Measurements from ENCODE around the gene NDUFB2. TPM values are rescaled to one million over a fixed set of nuclear protein-coding genes. Genes with fewer than 3 reads are reported as not detected.
A peak's percentile ranks its signal among the peaks of the same experiment; 100 is the strongest.

NDUFB2 gene
- total and polyA plus RNA-seq, 2 of the 13 experiments (the other 11 are each of a cell fraction or from before 2014, with no cell fraction given) = 206 to 221 TPM

GRCh38 chr7:140696680-140697446 lies at the start of gene NDUFB2 (continued):
- TF ChIP-seq HMGXB3 (CRISPR knock-in tag; IDR thresholded peaks at IDR 0.05; ENCODE audit: borderline replicate concordance) (0 out of 2 replicates have a peak, but pooled peaks have one; percentile 20), ZNF326 (CRISPR knock-in tag; IDR thresholded peaks at IDR 0.05; ENCODE audit: borderline replicate concordance) (no peak), ZNF510 (CRISPR knock-in tag; IDR thresholded peaks at IDR 0.05; ENCODE audit: low read depth) (peak; percentile 90; the same call in 1 of the 2 replicates), SMYD3 (CRISPR knock-in tag; IDR thresholded peaks at IDR 0.05) (peak; percentile 52; the same call in 1 of the 2 replicates), THAP8 (CRISPR knock-in tag; IDR thresholded peaks at IDR 0.05; ENCODE audit: borderline replicate concordance) (no peak), NFYB (CRISPR knock-in tag; IDR thresholded peaks at IDR 0.05) (no peak; the same call in 1 of the 2 replicates), HOXA5 (CRISPR knock-in tag; IDR thresholded peaks at IDR 0.05) (peak; percentile 84; the same call in 1 of the 2 replicates), TRIM24 (CRISPR knock-in tag; IDR thresholded peaks at IDR 0.05) (no peak), CHCHD3 (CRISPR knock-in tag; IDR thresholded peaks at IDR 0.05) (peak; percentile 91), STAT6 (CRISPR knock-in tag; IDR thresholded peaks at IDR 0.05; ENCODE audit: borderline replicate concordance) (no peak), AKAP8 (CRISPR knock-in tag; IDR thresholded peaks at IDR 0.05) (no peak), IRF2 (CRISPR knock-in tag; IDR thresholded peaks at IDR 0.05) (no peak), ZNF597 (CRISPR knock-in tag; IDR thresholded peaks at IDR 0.05) (no peak), ZNF260 (CRISPR knock-in tag; IDR thresholded peaks at IDR 0.05; ENCODE audit: borderline replicate concordance, low read depth) (no peak), ZBTB10 (CRISPR knock-in tag; IDR thresholded peaks at IDR 0.05; ENCODE audit: borderline replicate concordance) (peak; percentile 43; the same call in 1 of the 2 replicates), ZNF781 (CRISPR knock-in tag; IDR thresholded peaks at IDR 0.05; ENCODE audit: borderline replicate concordance, not compliant biosample characterization) (no peak)
